ENCODE results near the gene NUFIP2. TPM values are rescaled to one million over a fixed set of nuclear protein-coding genes. Genes with fewer than 3 reads are reported as not detected.
"Not testable (repeated sequence)": the region's sequence is repeated elsewhere in the genome, so short reads cannot be mapped to it uniquely, and the experiment has no call there.

The NUFIP2 gene
- total and polyA plus RNA-seq, 5 experiments from 2014 or later = 9.2 to 89.3 (median 11.9) TPM

DNA sequence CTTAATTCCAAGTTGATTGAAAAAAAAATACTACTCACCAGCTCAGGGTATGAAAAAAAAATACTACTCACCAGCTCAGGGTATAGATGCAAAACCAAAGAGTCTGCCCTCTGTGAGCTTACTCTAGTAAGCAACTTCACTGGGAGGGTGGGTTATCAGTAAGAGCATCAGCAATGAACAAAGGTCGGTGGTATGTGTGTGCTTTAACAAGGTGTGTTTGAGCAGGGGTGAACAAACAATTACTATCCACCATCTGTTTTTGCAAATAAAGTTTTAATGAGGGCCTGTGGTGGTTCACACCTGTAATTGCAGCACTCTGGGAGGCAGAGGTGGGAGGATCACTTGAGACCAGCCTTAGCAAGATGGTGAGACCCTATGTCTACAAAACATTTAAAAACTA is 20.0 kb downstream of the NUFIP2 start:
- Mint-ChIP-seq H3K27me3 (no peaks in the 10 kb centered on the region), H3K9me3 (peaks cover 0 to 19% (median 3%) of the 10 kb centered on the region in 9 donors), H3K36me3 (peaks cover 4 to 93% (median 32%) of the 10 kb centered on the region in 3 donors), H3K4me1 (peaks cover 31 to 72% (median 66%) of the 10 kb centered on the region in 4 donors), H3K27ac (peak overlapping the region in 7 of 10 donors; percentile 20 to 85 (median 60)), H3K4me3 (peak overlapping the region in 4 of 10 donors; percentile 7 to 42 (median 26))
- POLR2A ChIA-PET = no interaction called here
- no peak for DNase-seq
- peak in 1 of 2 donors; percentile 13 for ATAC-seq

DNA sequence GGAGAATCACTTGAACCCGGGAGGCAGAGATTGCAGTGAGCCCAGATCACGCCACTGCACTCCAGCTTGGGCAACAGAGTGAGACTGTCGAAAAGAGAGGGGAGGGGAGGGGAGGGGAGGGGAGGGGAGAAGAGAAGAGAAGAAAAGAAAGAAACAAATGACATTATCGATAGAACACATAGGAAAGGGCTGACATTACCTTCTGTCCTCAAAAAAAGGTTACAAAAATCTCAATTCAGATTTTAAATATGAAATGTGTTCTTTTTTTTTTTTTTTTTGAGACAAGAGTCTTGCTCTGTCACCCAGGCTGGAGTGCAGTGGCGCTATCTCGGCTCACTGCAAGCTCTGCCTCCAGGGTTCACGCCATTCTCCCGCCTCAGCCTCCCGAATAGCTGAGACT is 22.0 kb downstream of the NUFIP2 start:
- ATAC-seq, POLR2A ChIA-PET, DNase-seq, H3K9me3 Mint-ChIP-seq, H3K27me3 Mint-ChIP-seq, H3K4me3 Mint-ChIP-seq: not testable (repeated sequence)
- peaks cover 27 to 60% (median 56%) of the 10 kb centered on the region in 4 donors for H3K4me1 Mint-ChIP-seq
- H3K27ac Mint-ChIP-seq = peak overlapping the region in 4 of 10 donors; percentile 24 to 81 (median 66)
- H3K36me3 Mint-ChIP-seq = peaks cover 0 to 93% (median 19%) of the 10 kb centered on the region in 3 donors

DNA sequence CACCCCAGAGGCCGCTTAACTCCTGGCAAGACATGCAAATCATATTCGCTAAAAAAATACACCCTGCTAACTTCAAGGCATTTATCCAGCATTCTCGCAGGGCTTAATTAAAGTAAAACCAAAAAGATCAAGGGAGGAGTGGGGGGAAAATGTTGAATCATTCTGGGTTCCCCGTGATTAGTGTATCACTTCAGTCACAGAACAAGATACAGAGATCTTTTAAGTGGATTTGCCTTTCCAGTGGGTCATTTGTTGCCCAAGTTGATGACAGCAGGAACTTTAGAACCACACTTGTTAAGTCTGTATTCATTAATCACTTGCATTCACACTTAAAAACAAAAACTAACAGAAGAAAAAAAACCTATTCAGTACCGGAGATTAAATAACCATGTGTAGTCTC is 30.0 kb downstream of the NUFIP2 start:
- H3K4me3 Mint-ChIP-seq = peak overlapping the region in 2 of 10 donors; percentile 15 to 29
- H3K9me3 Mint-ChIP-seq = no peaks in the 10 kb centered on the region
- DNase-seq (no peak), ATAC-seq (no peak)
- peaks cover 6 to 88% (median 10%) of the 10 kb centered on the region in 3 donors for H3K36me3 Mint-ChIP-seq
- H3K27me3 Mint-ChIP-seq = no peaks in the 10 kb centered on the region
- peaks cover 6 to 39% (median 21%) of the 10 kb centered on the region in 4 donors for H3K4me1 Mint-ChIP-seq
- H3K27ac Mint-ChIP-seq = peak overlapping the region in 7 of 10 donors; percentile 1 to 87 (median 55)
- POLR2A ChIA-PET = no interaction called here

DNA sequence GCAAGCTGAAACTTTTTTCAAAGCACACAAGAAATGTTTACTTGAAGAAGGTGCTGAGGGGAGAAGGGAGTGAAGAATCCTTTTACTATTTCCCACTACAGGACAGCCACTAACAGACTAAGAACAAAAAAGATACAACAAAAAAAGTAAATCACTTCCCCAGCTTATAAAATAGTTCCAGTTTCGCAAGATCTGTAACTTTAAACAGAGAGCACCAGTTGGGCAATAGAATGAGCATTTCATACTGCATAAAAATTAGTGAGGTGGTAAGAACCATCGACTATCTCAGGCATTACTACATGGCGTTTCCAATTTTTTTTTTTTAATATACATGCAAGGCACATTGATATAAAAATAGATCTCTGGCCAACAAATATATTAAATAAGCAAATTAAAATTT is 36.2 kb downstream of the NUFIP2 start:
- Mint-ChIP-seq H3K4me1 (peaks cover 8 to 30% (median 24%) of the 10 kb centered on the region in 4 donors), H3K27ac (peak overlapping the region in 7 of 10 donors; percentile 23 to 75 (median 33)), H3K9me3 (no peaks in the 10 kb centered on the region), H3K36me3 (peaks cover 0 to 69% (median 4%) of the 10 kb centered on the region in 3 donors), H3K27me3 (no peaks in the 10 kb centered on the region), H3K4me3 (no peak overlapping the region)
- POLR2A ChIA-PET = no interaction called here
- DNase-seq (no peak), ATAC-seq (no peak)

DNA sequence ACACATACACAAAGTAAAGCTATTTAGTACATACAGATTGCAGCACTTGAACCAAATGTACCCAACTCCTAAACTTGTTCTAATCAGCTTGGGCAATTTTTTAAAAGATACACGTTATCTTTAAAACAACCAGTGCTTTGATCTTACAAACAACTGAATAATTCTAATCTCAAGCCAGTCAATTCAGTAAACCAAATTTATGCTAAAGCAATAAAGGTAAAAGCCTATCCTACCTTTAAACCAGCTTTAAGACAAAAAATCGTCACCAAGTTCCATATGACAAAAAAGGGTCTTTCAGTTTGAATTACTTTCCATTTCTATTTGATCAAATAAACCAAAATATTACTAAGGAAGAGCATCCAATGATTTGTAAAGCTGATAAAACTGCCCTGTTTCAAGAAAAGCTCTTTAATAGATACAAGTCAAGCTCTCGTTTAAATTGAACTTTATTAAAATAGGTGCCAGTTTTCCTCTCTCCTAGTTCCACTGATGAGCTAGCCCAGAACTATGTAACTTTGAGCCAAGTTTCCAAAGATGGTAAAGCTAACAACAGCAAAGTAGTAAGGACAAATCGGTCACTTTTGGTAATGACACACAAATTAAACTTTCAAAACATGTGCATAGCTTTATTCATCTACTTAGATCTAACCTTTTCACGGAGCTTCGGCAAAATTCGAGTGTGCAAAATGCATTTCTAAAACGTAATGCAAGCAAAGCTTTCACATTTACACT is 37.0 kb downstream of the NUFIP2 start:
- peak overlapping the region in 8 of 10 donors; percentile 5 to 87 (median 62) for H3K27ac Mint-ChIP-seq
- H3K4me1 Mint-ChIP-seq = peaks cover 8 to 31% (median 20%) of the 10 kb centered on the region in 4 donors
- POLR2A ChIA-PET = no interaction called here
- no peak overlapping the region for H3K4me3 Mint-ChIP-seq
- no peaks in the 10 kb centered on the region for H3K9me3 Mint-ChIP-seq
- no peak for DNase-seq
- ATAC-seq = no peak
- H3K27me3 Mint-ChIP-seq = no peaks in the 10 kb centered on the region
- H3K36me3 Mint-ChIP-seq = peaks cover 0 to 63% (median 3%) of the 10 kb centered on the region in 3 donors

DNA sequence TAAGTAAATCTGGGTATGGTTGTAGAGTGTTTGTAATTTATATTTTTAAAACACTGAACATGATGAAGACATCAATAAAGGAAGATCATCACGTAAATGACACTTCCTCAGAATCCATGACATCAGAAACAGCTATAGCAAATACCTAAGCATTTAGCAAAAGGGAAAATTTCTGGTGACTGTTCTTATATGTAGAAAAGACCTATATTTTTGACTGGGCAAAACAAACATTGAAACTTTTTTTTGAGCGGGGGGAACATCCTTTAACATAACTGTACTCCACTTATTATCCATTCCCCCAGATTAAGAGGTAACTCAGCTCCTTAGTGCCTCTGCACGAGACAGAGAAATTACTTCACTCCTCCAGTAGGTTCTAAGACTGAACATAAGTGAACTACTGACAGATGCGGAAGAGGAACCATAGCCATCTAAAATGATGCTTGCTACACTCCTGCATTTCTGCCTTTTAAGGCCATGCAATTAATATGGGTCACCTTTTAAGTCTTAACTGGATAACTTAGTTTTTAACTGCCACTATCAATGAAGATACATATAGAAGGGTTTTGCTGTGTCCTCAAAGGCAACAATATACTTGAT is 37.9 kb downstream of the NUFIP2 start:
- ATAC-seq (no peak), DNase-seq (no peak)
- Mint-ChIP-seq H3K9me3 (no peaks in the 10 kb centered on the region), H3K36me3 (peaks cover 0 to 54% (median 2%) of the 10 kb centered on the region in 3 donors), H3K27me3 (no peaks in the 10 kb centered on the region), H3K4me3 (no peak overlapping the region), H3K4me1 (peaks cover 8 to 35% (median 14%) of the 10 kb centered on the region in 4 donors), H3K27ac (peak overlapping the region in 5 of 10 donors; percentile 17 to 75 (median 31))
- POLR2A ChIA-PET = no interaction called here

DNA sequence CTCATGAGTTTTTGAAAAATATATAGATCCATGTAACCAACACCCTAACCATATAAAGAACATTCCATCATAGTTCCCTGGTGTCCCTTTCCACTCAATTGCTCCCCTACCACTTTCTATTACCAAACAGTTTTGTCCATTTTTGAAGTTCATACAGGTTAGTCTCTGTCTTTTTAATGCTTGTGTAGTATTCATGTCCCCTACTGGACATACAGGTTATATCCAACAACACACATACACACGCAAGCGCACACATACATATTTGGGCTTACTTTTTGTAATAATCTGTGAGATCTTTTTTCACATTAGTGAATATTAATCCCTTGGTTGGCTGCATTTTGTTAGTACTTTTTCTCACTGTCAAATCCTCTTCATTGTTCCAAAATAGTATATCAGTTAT is 40.9 kb downstream of the NUFIP2 start:
- no peak overlapping the region for H3K4me3 Mint-ChIP-seq
- H3K36me3 Mint-ChIP-seq = peaks cover 0 to 26% (median 0%) of the 10 kb centered on the region in 3 donors
- POLR2A ChIA-PET = no interaction called here
- DNase-seq (no peak), ATAC-seq (no peak)
- H3K27ac Mint-ChIP-seq = peak overlapping the region in 4 of 10 donors; percentile 0 to 50 (median 12)
- peaks cover 0 to 24% (median 9%) of the 10 kb centered on the region in 4 donors for H3K4me1 Mint-ChIP-seq
- H3K27me3 Mint-ChIP-seq = no peaks in the 10 kb centered on the region
- H3K9me3 Mint-ChIP-seq = no peaks in the 10 kb centered on the region

DNA sequence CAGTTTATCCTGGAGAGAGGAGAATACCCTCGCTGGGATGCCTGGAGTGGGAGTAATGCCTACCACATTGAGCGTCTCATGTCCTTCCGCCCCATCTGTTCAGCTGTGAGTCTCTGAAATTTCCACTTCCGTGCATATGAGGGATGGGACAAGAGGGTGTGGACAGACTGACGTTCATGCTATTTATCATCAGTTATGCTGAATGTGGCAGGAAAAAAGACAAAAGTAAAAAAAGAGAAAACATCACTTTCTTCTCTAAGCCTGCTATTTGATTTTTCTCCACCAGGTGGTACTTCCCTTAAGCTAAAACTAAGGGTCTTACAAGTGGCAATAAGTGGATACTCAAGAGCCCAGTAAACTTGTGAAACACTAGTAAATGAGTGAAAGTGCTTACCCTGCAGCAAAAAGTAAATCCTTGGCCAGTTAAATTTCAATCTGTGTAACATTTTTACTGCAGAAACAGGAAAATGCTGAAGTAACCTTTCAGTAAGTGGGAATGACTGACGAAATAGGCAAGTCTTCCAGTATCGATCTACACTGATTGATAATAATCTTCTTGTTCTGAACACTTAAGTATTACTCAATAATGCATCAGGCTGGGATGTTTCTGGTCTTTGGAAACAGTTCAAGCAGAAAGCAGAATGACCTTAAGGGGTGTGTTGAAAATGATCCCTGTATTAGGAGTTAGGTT is 41.7 kb downstream of the NUFIP2 start:
- Mint-ChIP-seq H3K27ac (peak overlapping the region in 6 of 10 donors; percentile 4 to 73 (median 14)), H3K36me3 (peaks cover 0 to 20% (median 0%) of the 10 kb centered on the region in 3 donors), H3K4me3 (no peak overlapping the region), H3K4me1 (peaks cover 0 to 18% (median 8%) of the 10 kb centered on the region in 4 donors), H3K9me3 (no peaks in the 10 kb centered on the region), H3K27me3 (no peaks in the 10 kb centered on the region)
- POLR2A ChIA-PET = interaction anchor here (1.0 kb wide), 1 partner anchor 42 kb away, joined by 4 read pairs; the partner anchor contains the start of gene NUFIP2
- ATAC-seq = peak; percentile 45 to 46
- DNase-seq = peak in 1 of 10 donors; percentile 17

DNA sequence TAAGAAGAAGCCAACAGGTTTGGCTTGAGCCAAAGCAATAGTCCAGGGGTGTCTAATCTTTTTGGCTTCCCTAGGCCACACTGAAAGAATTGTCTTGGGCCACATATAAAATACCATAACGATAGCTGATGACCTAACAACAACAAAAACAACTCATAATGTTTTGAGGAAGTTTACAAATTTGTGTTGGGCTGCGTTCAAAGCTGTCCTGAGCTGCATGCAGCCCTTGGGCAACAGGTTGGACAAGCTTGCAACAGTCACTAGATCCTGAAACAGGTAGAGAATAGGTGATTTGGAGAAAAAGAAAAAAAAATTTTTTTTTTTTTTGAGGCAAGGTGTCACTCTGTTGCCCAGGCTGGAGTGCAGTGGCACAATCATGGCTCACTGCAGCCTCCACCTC is 42.8 kb downstream of the NUFIP2 start:
- ATAC-seq = no peak
- no peak overlapping the region for H3K4me3 Mint-ChIP-seq
- POLR2A ChIA-PET = interaction anchor here (0.5 to 0.7 kb wide), 3 partner anchors 26 to 634 kb away, joined by 3 read pairs; no protein-coding TSS in a partner anchor
- H3K36me3 Mint-ChIP-seq = peaks cover 0 to 12% (median 0%) of the 10 kb centered on the region in 3 donors
- H3K4me1 Mint-ChIP-seq = peaks cover 0 to 11% (median 4%) of the 10 kb centered on the region in 4 donors
- no peak overlapping the region for H3K27ac Mint-ChIP-seq
- no peaks in the 10 kb centered on the region for H3K9me3 Mint-ChIP-seq
- DNase-seq = no peak
- no peaks in the 10 kb centered on the region for H3K27me3 Mint-ChIP-seq

DNA sequence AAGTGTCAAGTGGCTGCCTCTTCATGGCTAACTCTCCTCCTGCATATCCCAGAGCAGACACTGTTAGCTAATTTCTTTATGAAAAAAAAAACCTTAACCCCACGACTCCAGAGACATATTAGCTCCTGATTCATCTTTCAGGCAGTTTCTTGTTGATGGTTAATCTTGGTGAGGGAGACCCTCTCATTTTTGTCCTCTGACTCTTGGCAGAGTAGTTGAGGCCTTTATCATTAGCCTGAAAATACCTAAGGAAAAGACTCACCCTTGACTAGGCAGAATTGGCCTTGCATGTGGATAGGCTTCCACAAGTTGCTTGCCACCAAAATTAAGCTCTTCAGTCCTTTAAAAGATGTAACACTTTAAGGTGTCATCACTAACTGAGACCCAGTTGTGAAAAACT is 43.3 kb downstream of the NUFIP2 start:
- DNase-seq (no peak), ATAC-seq (no peak)
- peaks cover 0 to 6% (median under 1%) of the 10 kb centered on the region in 4 donors for H3K4me1 Mint-ChIP-seq
- no peaks in the 10 kb centered on the region for H3K27me3 Mint-ChIP-seq
- H3K27ac Mint-ChIP-seq = peak overlapping the region in 1 of 10 donors; percentile 17
- POLR2A ChIA-PET = interaction anchor here (0.6 kb wide), 1 partner anchor 26 kb away, joined by 3 read pairs; no protein-coding TSS in a partner anchor
- H3K36me3 Mint-ChIP-seq = peaks cover 0 to 7% (median 0%) of the 10 kb centered on the region in 3 donors
- no peak overlapping the region for H3K4me3 Mint-ChIP-seq
- H3K9me3 Mint-ChIP-seq = no peaks in the 10 kb centered on the region

DNA sequence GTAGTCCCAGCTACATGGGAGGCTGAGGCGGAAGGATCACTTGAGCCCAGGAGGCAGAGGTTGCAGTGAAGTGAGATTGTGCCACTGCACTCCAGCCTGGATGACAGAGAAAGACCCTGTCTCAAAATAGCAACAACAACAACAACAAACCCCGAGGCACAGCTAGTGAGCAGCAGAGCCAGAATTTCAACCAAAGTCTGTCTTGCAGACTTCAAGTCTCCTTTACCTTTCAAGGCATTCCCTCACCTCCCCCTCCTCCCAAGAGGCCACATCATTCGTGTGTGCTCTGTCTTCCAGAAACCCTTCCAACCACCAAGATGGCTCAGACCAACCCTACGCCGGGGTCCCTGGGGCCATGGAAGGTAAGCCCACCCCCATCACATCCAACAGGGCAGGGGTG is 45.1 kb downstream of the NUFIP2 start:
- H3K27me3 Mint-ChIP-seq = no peaks in the 10 kb centered on the region
- DNase-seq (no peak), ATAC-seq (no peak)
- H3K27ac Mint-ChIP-seq = no peak overlapping the region
- H3K4me1 Mint-ChIP-seq = peaks cover 0 to 6% (median 0%) of the 10 kb centered on the region in 4 donors
- no peak overlapping the region for H3K4me3 Mint-ChIP-seq
- H3K9me3 Mint-ChIP-seq = no peaks in the 10 kb centered on the region
- POLR2A ChIA-PET = interaction anchor here (0.6 kb wide), 2 partner anchors 91 to 1115 kb away, joined by 4 read pairs; no protein-coding TSS in a partner anchor
- H3K36me3 Mint-ChIP-seq = no peaks in the 10 kb centered on the region

DNA sequence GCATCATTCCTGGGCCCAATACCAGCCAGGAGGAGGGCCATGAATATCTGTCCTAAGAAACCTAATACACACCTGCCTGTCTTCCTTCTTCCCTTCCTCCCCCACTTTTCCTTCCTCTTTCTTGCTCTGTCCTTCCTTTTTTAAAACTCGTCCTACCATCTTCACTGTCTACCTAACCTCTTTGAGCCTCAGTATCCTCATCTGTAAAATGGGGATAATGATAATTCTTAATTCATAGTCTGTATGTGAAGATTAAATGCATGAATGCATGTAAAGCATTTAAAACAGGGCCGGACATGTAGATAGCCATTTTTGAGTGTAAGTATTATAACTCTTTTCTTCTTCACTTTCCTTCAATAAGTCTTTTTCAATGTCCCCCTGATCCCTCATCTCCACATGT is 46.7 kb downstream of the NUFIP2 start:
- POLR2A ChIA-PET = no interaction called here
- Mint-ChIP-seq H3K4me3 (no peak overlapping the region), H3K9me3 (no peaks in the 10 kb centered on the region), H3K36me3 (peaks cover 0 to 2% (median 0%) of the 10 kb centered on the region in 3 donors), H3K4me1 (peaks cover 0 to 4% (median 0%) of the 10 kb centered on the region in 4 donors), H3K27ac (peak overlapping the region in 1 of 10 donors; percentile 25), H3K27me3 (no peaks in the 10 kb centered on the region)
- DNase-seq = no peak
- no peak for ATAC-seq
